ENCODE results near the gene PRRX2. TPM values are rescaled to one million over a fixed set of nuclear protein-coding genes. Genes with fewer than 3 reads are reported as not detected.

PRRX2 gene
- total and polyA plus RNA-seq, 7 donors = 0.46 to 4.7 (median 2.0) TPM; not detected in 1

DNA sequence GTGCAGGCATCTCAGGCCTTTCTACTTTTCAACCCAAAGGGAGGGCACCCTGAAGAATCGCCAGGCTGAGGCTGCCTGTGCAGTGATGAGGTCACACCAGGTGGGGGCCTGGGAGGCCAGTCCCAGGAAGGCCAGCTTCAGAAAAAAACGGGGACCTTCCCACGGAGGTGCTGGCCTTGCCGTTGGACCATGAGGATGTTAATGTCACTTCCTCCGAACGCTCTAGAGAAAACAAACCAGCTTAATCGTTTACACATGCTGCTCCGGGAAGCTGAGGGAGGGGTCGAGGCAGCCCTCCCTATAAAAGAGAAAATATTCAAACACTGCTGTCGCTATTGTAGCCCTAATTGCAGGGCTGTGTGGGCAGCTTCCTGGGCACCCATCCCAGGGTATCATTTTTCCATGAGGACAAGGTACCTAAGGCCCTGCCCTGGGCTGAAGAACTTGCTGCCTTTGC, 60.4 kb downstream of the PRRX2 start:
- no peaks in the 10 kb centered on the region for H3K9me3 ChIP-seq
- H3K36me3 ChIP-seq = no peaks in the 10 kb centered on the region
- H3K27ac ChIP-seq = peak overlapping the region in 1 of 4 donors; percentile 18
- peaks cover 0 to 9% (median 6%) of the 10 kb centered on the region in 4 donors for H3K4me1 ChIP-seq
- WGBS, 2 donors = 11 to 35% methylated on average over 10 of the region's 10 CpGs
- TF ChIP-seq EP300 (IDR thresholded peaks at IDR 0.05) = no peak
- TF ChIP-seq POLR2AphosphoS5 (IDR thresholded peaks at IDR 0.05) = no peak
- no peak for TF ChIP-seq POLR2A (IDR thresholded peaks at IDR 0.05)
- TF ChIP-seq, protein P1, sequence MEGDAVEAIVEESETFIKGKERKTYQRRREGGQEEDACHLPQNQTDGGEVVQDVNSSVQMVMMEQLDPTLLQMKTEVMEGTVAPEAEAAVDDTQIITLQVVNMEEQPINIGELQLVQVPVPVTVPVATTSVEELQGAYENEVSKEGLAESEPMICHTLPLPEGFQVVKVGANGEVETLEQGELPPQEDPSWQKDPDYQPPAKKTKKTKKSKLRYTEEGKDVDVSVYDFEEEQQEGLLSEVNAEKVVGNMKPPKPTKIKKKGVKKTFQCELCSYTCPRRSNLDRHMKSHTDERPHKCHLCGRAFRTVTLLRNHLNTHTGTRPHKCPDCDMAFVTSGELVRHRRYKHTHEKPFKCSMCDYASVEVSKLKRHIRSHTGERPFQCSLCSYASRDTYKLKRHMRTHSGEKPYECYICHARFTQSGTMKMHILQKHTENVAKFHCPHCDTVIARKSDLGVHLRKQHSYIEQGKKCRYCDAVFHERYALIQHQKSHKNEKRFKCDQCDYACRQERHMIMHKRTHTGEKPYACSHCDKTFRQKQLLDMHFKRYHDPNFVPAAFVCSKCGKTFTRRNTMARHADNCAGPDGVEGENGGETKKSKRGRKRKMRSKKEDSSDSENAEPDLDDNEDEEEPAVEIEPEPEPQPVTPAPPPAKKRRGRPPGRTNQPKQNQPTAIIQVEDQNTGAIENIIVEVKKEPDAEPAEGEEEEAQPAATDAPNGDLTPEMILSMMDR (IDR thresholded peaks at IDR 0.05) = no peak
- no peaks in the 10 kb centered on the region for H3K27me3 ChIP-seq
- no peak for DNase-seq
- no peak overlapping the region for H3K4me3 ChIP-seq
- intact Hi-C loops (cut with DNase I) = no loop called here

GRCh38 chr9:129726322-129727160, 61.1 kb downstream of the PRRX2 start:
- intact Hi-C loops (cut with DNase I) = no loop called here
- Histone ChIP-seq H3K4me3 (peak overlapping the region in 1 of 4 donors; percentile 5), H3K4me1 (peaks cover 0 to 9% (median 6%) of the 10 kb centered on the region in 4 donors), H3K9me3 (no peaks in the 10 kb centered on the region), H3K36me3 (no peaks in the 10 kb centered on the region), H3K27ac (peak overlapping the region in 1 of 4 donors; percentile 18), H3K27me3 (no peaks in the 10 kb centered on the region)
- peak; percentile 82 for DNase-seq
- 16 to 20% methylated on average over 23 of the region's 23 CpGs for WGBS, 2 donors
- no peak for TF ChIP-seq EP300 (IDR thresholded peaks at IDR 0.05)
- TF ChIP-seq, protein P1 (IDR thresholded peaks at IDR 0.05) = peak in 3 of 4 experiments; percentile 58 to 90 (median 74)

- no peaks in the 10 kb centered on the region for H3K36me3 ChIP-seq
- peaks cover 0 to 9% (median 6%) of the 10 kb centered on the region in 4 donors for H3K4me1 ChIP-seq
- H3K27me3 ChIP-seq = peaks cover 0 to 6% (median 0%) of the 10 kb centered on the region in 3 donors
- H3K4me3 ChIP-seq = no peak overlapping the region
- TF ChIP-seq POLR2A (IDR thresholded peaks at IDR 0.05) (no peak), POLR2AphosphoS5 (IDR thresholded peaks at IDR 0.05) (no peak), EP300 (IDR thresholded peaks at IDR 0.05) (no peak)
- TF ChIP-seq, protein P1 (IDR thresholded peaks at IDR 0.05) = no peak
- WGBS, 2 donors = 93 to 94% methylated on average over 7 of the region's 7 CpGs
- DNase-seq = no peak
- H3K9me3 ChIP-seq = no peaks in the 10 kb centered on the region
- H3K27ac ChIP-seq = no peak overlapping the region
- intact Hi-C loops (cut with DNase I) = no loop called here
Measured at GRCh38 chr9:129728744-129729143, 63.3 kb downstream of the PRRX2 start.

- no peak for DNase-seq
- intact Hi-C loops (cut with DNase I) = no loop called here
- Histone ChIP-seq H3K27me3 (peaks cover 0 to 11% (median 0%) of the 10 kb centered on the region in 3 donors), H3K4me3 (no peak overlapping the region), H3K27ac (no peak overlapping the region), H3K4me1 (peaks cover 0 to 4% (median 4%) of the 10 kb centered on the region in 4 donors), H3K9me3 (no peaks in the 10 kb centered on the region), H3K36me3 (no peaks in the 10 kb centered on the region)
- 40 to 41% methylated on average over 6 of the region's 6 CpGs for whole genome bisulfite sequencing, 2 donors
- TF ChIP-seq POLR2A (IDR thresholded peaks at IDR 0.05) (no peak), POLR2AphosphoS5 (IDR thresholded peaks at IDR 0.05) (no peak), EP300 (IDR thresholded peaks at IDR 0.05) (no peak)
- TF ChIP-seq, protein P1 (IDR thresholded peaks at IDR 0.05) = no peak
Measured at GRCh38 chr9:129731477-129732085, 66.1 kb downstream of the PRRX2 start.

Data from sigmoid colon (tissue), 7 donors.